Astrocyte of the cerebellum (primary cell): Measurements from ENCODE around the gene RFTN1.

ENCODE experiments used
- DNase-seq: peaks from one replicate; pipeline ENCODE4 v3.0.0-alpha.2; 2011; ENCODE audit warnings: low read depth
- H3K4me3 ChIP-seq: 2 replicates; pipeline ENCODE4 v1.5.1; 2011; ENCODE audit warnings: mild to moderate bottlenecking, low read depth, low read length, moderate library complexity
- CTCF ChIP-seq: IDR thresholded peaks from 2 replicates; pipeline ENCODE4 v1.5.1; 2012; ENCODE audit warnings: low read length, low read depth, moderate library complexity, mild to moderate bottlenecking; ENCODE audit errors: missing control alignments
- in situ Hi-C: cut with HindIII; loops from 2 replicates; pipeline ENCODE4 v1.10.0; 2017; ENCODE audit warnings: low sequenced_read_pairs

The RFTN1 gene

GRCh38 chr3:16471897-16472296 lies 41.6 kb downstream of the RFTN1 start:
- H3K4me3 ChIP-seq: no peak overlapping the region

GRCh38 chr3:16470590-16470989 lies 42.9 kb downstream of the RFTN1 start:
- no peak overlapping the region for H3K4me3 ChIP-seq
- TF ChIP-seq CTCF: no peak
- in situ Hi-C loops: no loop called here
- DNase-seq: no peak

More at GRCh38 chr3:16471897-16472296, 41.6 kb downstream of the RFTN1 start:
- no peak for TF ChIP-seq CTCF
- in situ Hi-C loops: no loop called here
- DNase-seq: no peak

GRCh38 chr3:16468336-16469098 lies 45.0 kb downstream of the RFTN1 start:
- in situ Hi-C loops: no loop called here
- TF ChIP-seq CTCF: no peak
- no peak for DNase-seq
- H3K4me3 ChIP-seq: no peak overlapping the region

- DNase-seq: no peak
- no peak overlapping the region for H3K4me3 ChIP-seq
- no peak for TF ChIP-seq CTCF
- in situ Hi-C loops: no loop called here
Observed at GRCh38 chr3:16468002-16468335, 45.5 kb downstream of the RFTN1 start.

GRCh38 chr3:16467393-16467792 lies 46.1 kb downstream of the RFTN1 start:
- no peak for TF ChIP-seq CTCF
- H3K4me3 ChIP-seq: no peak overlapping the region
- in situ Hi-C loops: no loop called here
- DNase-seq: no peak

- no peak for TF ChIP-seq CTCF
- no peak overlapping the region for H3K4me3 ChIP-seq
- no peak for DNase-seq
- in situ Hi-C loops: no loop called here
Observed at GRCh38 chr3:16466822-16467221, 46.7 kb downstream of the RFTN1 start.
